ENCODE data around the gene PRKN. TPM values are rescaled to one million over a fixed set of nuclear protein-coding genes. Genes with fewer than 3 reads are reported as not detected.

PRKN gene
- total and polyA plus RNA-seq, 2 experiments from 2014 or later = 0.10 to 0.84 TPM

GRCh38 chr6:161948462-161948861 lies 779.1 kb downstream of the PRKN start:
- Histone ChIP-seq H3K4me3 (no peak overlapping the region), H3K27ac (ENCODE audit: low read depth) (no peak overlapping the region), H3K4me1 (ENCODE audit: insufficient read depth) (peaks cover 23% of the 10 kb centered on the region), H3K27me3 (ENCODE audit: insufficient read depth) (no peaks in the 10 kb centered on the region), H3K4me2 (no peak overlapping the region), H2AFZ (no peak overlapping the region), H3K9me2 (ENCODE audit: insufficient read depth) (no peaks in the 10 kb centered on the region), H3F3A (replicated peaks; ENCODE audit: low read depth) (no peaks in the 10 kb centered on the region), H3K79me2 (replicated peaks; ENCODE audit: insufficient read depth) (no peaks in the 10 kb centered on the region), H3K36me3 (ENCODE audit: insufficient read depth) (no peaks in the 10 kb centered on the region), H4K20me1 (replicated peaks; ENCODE audit: insufficient read depth) (no peaks in the 10 kb centered on the region)
- ATAC-seq = no peak
- no peak for DNase-seq (ENCODE audit: low spot score)
- Mint-ChIP-seq H3K27ac (no peak overlapping the region), H3K4me1 (peaks cover 47% of the 10 kb centered on the region), H3K9me3 (peaks cover 12% of the 10 kb centered on the region), H3K27me3 (ENCODE audit: insufficient read depth, low read depth, poor library complexity) (peaks cover 11% of the 10 kb centered on the region), H3K36me3 (ENCODE audit: low read depth) (peaks cover 7% of the 10 kb centered on the region), H3K4me3 (no peak overlapping the region)
- TF ChIP-seq POLR2AphosphoS5 (IDR thresholded peaks at IDR 0.05; ENCODE audit: low read depth) = no peak
- TF ChIP-seq NANOG (IDR thresholded peaks at IDR 0.05; ENCODE audit: borderline replicate concordance) = no peak
- TF ChIP-seq, protein P1, sequence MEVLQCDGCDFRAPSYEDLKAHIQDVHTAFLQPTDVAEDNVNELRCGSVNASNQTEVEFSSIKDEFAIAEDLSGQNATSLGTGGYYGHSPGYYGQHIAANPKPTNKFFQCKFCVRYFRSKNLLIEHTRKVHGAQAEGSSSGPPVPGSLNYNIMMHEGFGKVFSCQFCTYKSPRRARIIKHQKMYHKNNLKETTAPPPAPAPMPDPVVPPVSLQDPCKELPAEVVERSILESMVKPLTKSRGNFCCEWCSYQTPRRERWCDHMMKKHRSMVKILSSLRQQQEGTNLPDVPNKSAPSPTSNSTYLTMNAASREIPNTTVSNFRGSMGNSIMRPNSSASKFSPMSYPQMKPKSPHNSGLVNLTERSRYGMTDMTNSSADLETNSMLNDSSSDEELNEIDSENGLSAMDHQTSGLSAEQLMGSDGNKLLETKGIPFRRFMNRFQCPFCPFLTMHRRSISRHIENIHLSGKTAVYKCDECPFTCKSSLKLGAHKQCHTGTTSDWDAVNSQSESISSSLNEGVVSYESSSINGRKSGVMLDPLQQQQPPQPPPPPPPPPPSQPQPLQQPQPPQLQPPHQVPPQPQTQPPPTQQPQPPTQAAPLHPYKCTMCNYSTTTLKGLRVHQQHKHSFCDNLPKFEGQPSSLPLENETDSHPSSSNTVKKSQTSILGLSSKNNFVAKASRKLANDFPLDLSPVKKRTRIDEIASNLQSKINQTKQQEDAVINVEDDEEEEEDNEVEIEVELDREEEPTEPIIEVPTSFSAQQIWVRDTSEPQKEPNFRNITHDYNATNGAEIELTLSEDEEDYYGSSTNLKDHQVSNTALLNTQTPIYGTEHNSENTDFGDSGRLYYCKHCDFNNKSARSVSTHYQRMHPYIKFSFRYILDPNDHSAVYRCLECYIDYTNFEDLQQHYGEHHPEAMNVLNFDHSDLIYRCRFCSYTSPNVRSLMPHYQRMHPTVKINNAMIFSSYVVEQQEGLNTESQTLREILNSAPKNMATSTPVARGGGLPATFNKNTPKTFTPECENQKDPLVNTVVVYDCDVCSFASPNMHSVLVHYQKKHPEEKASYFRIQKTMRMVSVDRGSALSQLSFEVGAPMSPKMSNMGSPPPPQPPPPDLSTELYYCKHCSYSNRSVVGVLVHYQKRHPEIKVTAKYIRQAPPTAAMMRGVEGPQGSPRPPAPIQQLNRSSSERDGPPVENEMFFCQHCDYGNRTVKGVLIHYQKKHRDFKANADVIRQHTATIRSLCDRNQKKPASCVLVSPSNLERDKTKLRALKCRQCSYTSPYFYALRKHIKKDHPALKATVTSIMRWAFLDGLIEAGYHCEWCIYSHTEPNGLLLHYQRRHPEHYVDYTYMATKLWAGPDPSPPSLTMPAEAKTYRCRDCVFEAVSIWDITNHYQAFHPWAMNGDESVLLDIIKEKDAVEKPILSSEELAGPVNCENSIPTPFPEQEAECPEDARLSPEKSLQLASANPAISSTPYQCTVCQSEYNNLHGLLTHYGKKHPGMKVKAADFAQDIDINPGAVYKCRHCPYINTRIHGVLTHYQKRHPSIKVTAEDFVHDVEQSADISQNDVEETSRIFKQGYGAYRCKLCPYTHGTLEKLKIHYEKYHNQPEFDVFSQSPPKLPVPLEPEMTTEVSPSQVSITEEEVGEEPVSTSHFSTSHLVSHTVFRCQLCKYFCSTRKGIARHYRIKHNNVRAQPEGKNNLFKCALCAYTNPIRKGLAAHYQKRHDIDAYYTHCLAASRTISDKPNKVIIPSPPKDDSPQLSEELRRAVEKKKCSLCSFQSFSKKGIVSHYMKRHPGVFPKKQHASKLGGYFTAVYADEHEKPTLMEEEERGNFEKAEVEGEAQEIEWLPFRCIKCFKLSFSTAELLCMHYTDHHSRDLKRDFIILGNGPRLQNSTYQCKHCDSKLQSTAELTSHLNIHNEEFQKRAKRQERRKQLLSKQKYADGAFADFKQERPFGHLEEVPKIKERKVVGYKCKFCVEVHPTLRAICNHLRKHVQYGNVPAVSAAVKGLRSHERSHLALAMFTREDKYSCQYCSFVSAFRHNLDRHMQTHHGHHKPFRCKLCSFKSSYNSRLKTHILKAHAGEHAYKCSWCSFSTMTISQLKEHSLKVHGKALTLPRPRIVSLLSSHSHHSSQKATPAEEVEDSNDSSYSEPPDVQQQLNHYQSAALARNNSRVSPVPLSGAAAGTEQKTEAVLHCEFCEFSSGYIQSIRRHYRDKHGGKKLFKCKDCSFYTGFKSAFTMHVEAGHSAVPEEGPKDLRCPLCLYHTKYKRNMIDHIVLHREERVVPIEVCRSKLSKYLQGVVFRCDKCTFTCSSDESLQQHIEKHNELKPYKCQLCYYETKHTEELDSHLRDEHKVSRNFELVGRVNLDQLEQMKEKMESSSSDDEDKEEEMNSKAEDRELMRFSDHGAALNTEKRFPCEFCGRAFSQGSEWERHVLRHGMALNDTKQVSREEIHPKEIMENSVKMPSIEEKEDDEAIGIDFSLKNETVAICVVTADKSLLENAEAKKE (CRISPR knock-in tag; IDR thresholded peaks at IDR 0.05) = no peak
- no peak for TF ChIP-seq REST (IDR thresholded peaks at IDR 0.05; ENCODE audit: unreplicated experiment)
- TF ChIP-seq EZH2 (IDR thresholded peaks at IDR 0.05; ENCODE audit: low read depth, unreplicated experiment) = no peak
- no peak for TF ChIP-seq ZNF331 (CRISPR knock-in tag; IDR thresholded peaks at IDR 0.05; ENCODE audit: low read depth)
- no peak for TF ChIP-seq CREB1 (CRISPR knock-in tag; IDR thresholded peaks at IDR 0.05; ENCODE audit: low read depth)
- no peak for TF ChIP-seq CTCF (conservative IDR thresholded peaks at IDR 0.05; ENCODE audit: low read depth in 2 of 2)
- no peak for TF ChIP-seq STAT1 (IDR thresholded peaks at IDR 0.05; ENCODE audit: unreplicated experiment)
- no peak for TF ChIP-seq JUNB (IDR thresholded peaks at IDR 0.05; ENCODE audit: unreplicated experiment)
- TF ChIP-seq ETS1 (IDR thresholded peaks at IDR 0.05) = no peak
- TF ChIP-seq ZNF114 (CRISPR knock-in tag; IDR thresholded peaks at IDR 0.05) = no peak
- TF ChIP-seq EZH2phosphoT487 (IDR thresholded peaks at IDR 0.05; ENCODE audit: unreplicated experiment) = no peak

All from GM23338 (cell line).